Activated naive CD8-positive, alpha-beta T cell treated with anti-CD3 and anti-CD28 coated beads, Interleukin-2, amount 50 U/mL, for 24 hours (primary cell): ENCODE measurements around the gene MEF2C.
A peak's percentile ranks its signal among the peaks of the same experiment; 100 is the strongest.

Experiments used
- ATAC-seq: fragments of 150-1000 bp; cut with Tn5 transposase; one replicate; pipeline ENCODE4 v1.10.0; 2021
- DNase-seq: peaks from one replicate; pipeline ENCODE4 v3.0.0; 2021
- H3K27ac Mint-ChIP-seq: one replicate; pipeline ENCODE4 v1.8.0; 2021; ENCODE audit warnings: mild to moderate bottlenecking, mixed read lengths
- H3K27me3 Mint-ChIP-seq: one replicate; pipeline ENCODE4 v1.8.0; 2021; ENCODE audit warnings: mixed read lengths
- H3K36me3 Mint-ChIP-seq: one replicate; pipeline ENCODE4 v1.8.0; 2021; ENCODE audit warnings: low read depth, mixed read lengths
- H3K4me1 Mint-ChIP-seq: one replicate; pipeline ENCODE4 v1.8.0; 2021; ENCODE audit warnings: mixed read lengths
- H3K4me3 Mint-ChIP-seq: one replicate; pipeline ENCODE4 v1.8.0; 2021; ENCODE audit warnings: mild to moderate bottlenecking, moderate library complexity, mixed read lengths
- H3K9me3 Mint-ChIP-seq: one replicate; pipeline ENCODE4 v1.8.0; 2021; ENCODE audit warnings: mixed read lengths

The MEF2C gene

GRCh38 chr5:88823201-88823600 is 59.8 kb downstream of the MEF2C start:
- Mint-ChIP-seq H3K36me3 (no peaks in the 10 kb centered on the region), H3K4me1 (peaks cover 37% of the 10 kb centered on the region), H3K4me3 (no peak overlapping the region), H3K9me3 (no peaks in the 10 kb centered on the region), H3K27ac (no peak overlapping the region), H3K27me3 (peaks cover 9% of the 10 kb centered on the region)
- DNase-seq (no peak), ATAC-seq (no peak)

GRCh38 chr5:88821161-88821560 is 61.8 kb downstream of the MEF2C start:
- peaks cover 16% of the 10 kb centered on the region for H3K4me1 Mint-ChIP-seq
- no peaks in the 10 kb centered on the region for H3K9me3 Mint-ChIP-seq
- H3K4me3 Mint-ChIP-seq = no peak overlapping the region
- no peak for ATAC-seq
- DNase-seq = no peak
- H3K36me3 Mint-ChIP-seq = no peaks in the 10 kb centered on the region
- peaks cover 9% of the 10 kb centered on the region for H3K27me3 Mint-ChIP-seq
- no peak overlapping the region for H3K27ac Mint-ChIP-seq

GRCh38 chr5:88820581-88820980 is 62.4 kb downstream of the MEF2C start:
- no peaks in the 10 kb centered on the region for H3K9me3 Mint-ChIP-seq
- no peaks in the 10 kb centered on the region for H3K36me3 Mint-ChIP-seq
- H3K27ac Mint-ChIP-seq = no peak overlapping the region
- H3K4me3 Mint-ChIP-seq = no peak overlapping the region
- H3K27me3 Mint-ChIP-seq = peaks cover 9% of the 10 kb centered on the region
- peaks cover 13% of the 10 kb centered on the region for H3K4me1 Mint-ChIP-seq
- no peak for DNase-seq
- ATAC-seq = no peak

- no peak for DNase-seq
- H3K9me3 Mint-ChIP-seq = no peaks in the 10 kb centered on the region
- ATAC-seq = no peak
- H3K4me3 Mint-ChIP-seq = no peak overlapping the region
- peaks cover 5% of the 10 kb centered on the region for H3K4me1 Mint-ChIP-seq
- peaks cover 8% of the 10 kb centered on the region for H3K27me3 Mint-ChIP-seq
- H3K27ac Mint-ChIP-seq = no peak overlapping the region
- H3K36me3 Mint-ChIP-seq = no peaks in the 10 kb centered on the region
Measured at GRCh38 chr5:88819301-88819999, 63.5 kb downstream of the MEF2C start.

- Mint-ChIP-seq H3K27me3 (peaks cover 5% of the 10 kb centered on the region), H3K4me1 (peaks cover 5% of the 10 kb centered on the region), H3K9me3 (no peaks in the 10 kb centered on the region), H3K4me3 (no peak overlapping the region), H3K27ac (peak overlapping the region; percentile 3), H3K36me3 (no peaks in the 10 kb centered on the region)
- DNase-seq (no peak), ATAC-seq (no peak)
Measured at GRCh38 chr5:88818296-88818695, 64.7 kb downstream of the MEF2C start.

GRCh38 chr5:88816195-88816594 is 66.8 kb downstream of the MEF2C start:
- Mint-ChIP-seq H3K36me3 (no peaks in the 10 kb centered on the region), H3K27ac (no peak overlapping the region), H3K4me1 (peaks cover 8% of the 10 kb centered on the region), H3K27me3 (peaks cover 7% of the 10 kb centered on the region), H3K4me3 (no peak overlapping the region), H3K9me3 (no peaks in the 10 kb centered on the region)
- no peak for ATAC-seq
- no peak for DNase-seq

- Mint-ChIP-seq H3K9me3 (no peaks in the 10 kb centered on the region), H3K4me1 (peaks cover 8% of the 10 kb centered on the region)
Measured at GRCh38 chr5:88815050-88815789, 67.8 kb downstream of the MEF2C start.

GRCh38 chr5:88813805-88814575 is 69.0 kb downstream of the MEF2C start:
- H3K4me1 Mint-ChIP-seq = peaks cover 8% of the 10 kb centered on the region
- ATAC-seq (no peak), DNase-seq (no peak)
- H3K27ac Mint-ChIP-seq = no peak overlapping the region
- H3K27me3 Mint-ChIP-seq = peaks cover 7% of the 10 kb centered on the region
- no peak overlapping the region for H3K4me3 Mint-ChIP-seq
- H3K36me3 Mint-ChIP-seq = no peaks in the 10 kb centered on the region
- no peaks in the 10 kb centered on the region for H3K9me3 Mint-ChIP-seq

More at GRCh38 chr5:88815050-88815789, 67.8 kb downstream of the MEF2C start:
- Mint-ChIP-seq H3K36me3 (no peaks in the 10 kb centered on the region), H3K27me3 (peaks cover 7% of the 10 kb centered on the region), H3K4me3 (no peak overlapping the region), H3K27ac (no peak overlapping the region)
- no peak for DNase-seq
- ATAC-seq = no peak

GRCh38 chr5:88813244-88813643 is 69.7 kb downstream of the MEF2C start:
- no peaks in the 10 kb centered on the region for H3K9me3 Mint-ChIP-seq
- ATAC-seq = no peak
- peaks cover 3% of the 10 kb centered on the region for H3K27me3 Mint-ChIP-seq
- H3K4me3 Mint-ChIP-seq = no peak overlapping the region
- no peaks in the 10 kb centered on the region for H3K36me3 Mint-ChIP-seq
- no peak for DNase-seq
- peaks cover 8% of the 10 kb centered on the region for H3K4me1 Mint-ChIP-seq
- H3K27ac Mint-ChIP-seq = no peak overlapping the region

GRCh38 chr5:88808153-88808552 is 74.8 kb downstream of the MEF2C start:
- DNase-seq (no peak), ATAC-seq (no peak)
- H3K4me3 Mint-ChIP-seq = no peak overlapping the region
- H3K9me3 Mint-ChIP-seq = no peaks in the 10 kb centered on the region
- peaks cover 3% of the 10 kb centered on the region for H3K36me3 Mint-ChIP-seq
- peaks cover 5% of the 10 kb centered on the region for H3K4me1 Mint-ChIP-seq
- H3K27ac Mint-ChIP-seq = no peak overlapping the region
- H3K27me3 Mint-ChIP-seq = peaks cover 10% of the 10 kb centered on the region

- Mint-ChIP-seq H3K27ac (no peak overlapping the region), H3K4me3 (no peak overlapping the region), H3K9me3 (no peaks in the 10 kb centered on the region), H3K36me3 (peaks cover 3% of the 10 kb centered on the region), H3K27me3 (peaks cover 10% of the 10 kb centered on the region), H3K4me1 (peaks cover 2% of the 10 kb centered on the region)
- DNase-seq = no peak
- no peak for ATAC-seq
Measured at GRCh38 chr5:88807327-88807726, 75.7 kb downstream of the MEF2C start.

GRCh38 chr5:88806338-88806737 is 76.6 kb downstream of the MEF2C start:
- Mint-ChIP-seq H3K4me1 (peaks cover 2% of the 10 kb centered on the region), H3K27ac (no peak overlapping the region), H3K4me3 (no peak overlapping the region), H3K27me3 (peaks cover 8% of the 10 kb centered on the region), H3K36me3 (peaks cover 7% of the 10 kb centered on the region), H3K9me3 (no peaks in the 10 kb centered on the region)
- DNase-seq = no peak
- ATAC-seq = no peak

- Mint-ChIP-seq H3K36me3 (peaks cover 7% of the 10 kb centered on the region), H3K9me3 (no peaks in the 10 kb centered on the region), H3K27ac (no peak overlapping the region), H3K27me3 (peaks cover 8% of the 10 kb centered on the region), H3K4me3 (no peak overlapping the region), H3K4me1 (peaks cover 2% of the 10 kb centered on the region)
- ATAC-seq (no peak), DNase-seq (no peak)
Measured at GRCh38 chr5:88805151-88805784, 77.7 kb downstream of the MEF2C start.

- Mint-ChIP-seq H3K36me3 (peaks cover 7% of the 10 kb centered on the region), H3K4me1 (peaks cover 2% of the 10 kb centered on the region), H3K27ac (no peak overlapping the region), H3K9me3 (no peaks in the 10 kb centered on the region), H3K4me3 (no peak overlapping the region), H3K27me3 (peaks cover 8% of the 10 kb centered on the region)
- no peak for ATAC-seq
- DNase-seq = no peak
Measured at GRCh38 chr5:88804444-88804843, 78.5 kb downstream of the MEF2C start.
